ENCODE results near the gene CDC42BPB.
"Not testable (repeated sequence)": the region's sequence is repeated elsewhere in the genome, so short reads cannot be mapped to it uniquely, and the experiment has no call there.

Gene CDC42BPB

DNA sequence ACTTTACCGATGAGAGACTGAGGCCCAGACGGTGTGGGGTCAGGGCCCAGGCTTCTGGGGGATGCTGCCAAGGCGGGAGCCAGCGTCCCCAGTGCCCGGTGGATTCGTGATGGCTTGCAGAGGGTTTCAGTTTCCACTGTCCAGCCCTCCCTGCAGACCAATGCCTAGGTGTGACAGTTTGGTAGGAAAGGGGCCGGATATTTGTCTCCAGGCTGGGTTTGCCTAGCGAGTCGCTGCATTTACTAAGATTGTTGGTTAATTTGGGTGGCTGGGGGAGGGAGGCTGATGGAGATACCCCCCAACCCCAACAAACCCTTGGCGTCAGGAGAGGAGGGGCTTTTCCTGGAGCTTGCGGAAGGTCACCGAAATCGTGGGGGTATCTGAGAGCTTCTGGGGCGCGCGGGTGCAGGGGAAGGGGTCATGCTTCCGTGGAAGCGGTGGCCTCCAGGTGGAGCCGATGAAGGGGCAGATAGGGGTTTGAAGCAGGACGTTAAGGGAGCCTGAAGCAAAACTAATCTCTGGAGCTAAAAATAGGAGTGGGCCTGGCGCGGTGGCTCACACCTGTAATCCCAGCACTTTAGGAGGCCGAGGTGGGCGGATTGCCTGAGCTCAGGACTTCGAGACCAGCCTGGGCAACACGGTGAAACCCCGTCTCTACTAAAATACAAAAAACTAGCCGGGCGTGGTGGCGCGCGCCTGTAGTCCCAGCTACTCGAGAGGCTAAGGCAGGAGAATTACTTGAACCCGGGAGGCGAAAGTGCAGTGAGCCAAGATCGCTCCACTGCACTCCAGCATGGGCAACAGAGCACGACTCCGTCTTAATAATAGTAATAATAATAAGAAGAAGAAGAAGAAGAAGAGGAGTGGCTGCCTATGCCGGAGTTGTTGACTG, 1.1 kb upstream of the CDC42BPB start:
- H3K4me3 ChIP-seq (ENCODE audit: low read length in 2 of 2): peak overlapping the region; percentile 79 to 83

DNA sequence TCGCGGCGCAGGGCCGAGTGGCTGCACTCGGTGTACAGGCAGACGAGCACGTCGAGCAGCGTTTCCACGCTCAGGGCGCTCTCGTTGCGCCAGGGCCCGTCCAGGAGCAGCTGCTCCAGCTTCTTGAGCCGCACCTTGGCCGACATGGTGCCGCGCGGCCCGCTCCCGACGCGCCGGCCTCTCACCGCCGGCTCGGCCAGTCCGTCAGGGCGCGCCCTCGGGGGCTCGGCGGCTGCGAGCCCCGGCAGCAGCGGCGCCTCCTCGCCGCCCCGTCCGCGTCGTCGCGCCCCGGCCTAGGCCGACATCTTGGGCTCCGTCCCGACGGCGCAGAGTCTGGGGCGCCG, 349 bp downstream of the CDC42BPB start:
- H3K4me3 ChIP-seq (ENCODE audit: low read length in 2 of 2): peak overlapping the region; percentile 76 to 87
- no peaks in the 10 kb centered on the region for H3K27me3 ChIP-seq (ENCODE audit: control insufficient read depth in 1 of 2, insufficient read depth in 2 of 2, low read length in 2 of 2)
- H3K27ac ChIP-seq (ENCODE audit: low read length): peak overlapping the region; percentile 55
- H3K9ac ChIP-seq (ENCODE audit: low read length in 2 of 2): peak overlapping the region; percentile 66 to 78
- no peaks in the 10 kb centered on the region for H3K9me3 ChIP-seq (ENCODE audit: control insufficient read depth in 2 of 2, low read length in 2 of 2)
- H3K4me1 ChIP-seq (ENCODE audit: control insufficient read depth, insufficient read depth, low read length): peaks cover 29% of the 10 kb centered on the region
- H3K36me3 ChIP-seq (ENCODE audit: control insufficient read depth in 2 of 2, insufficient read depth in 2 of 2, low read length in 2 of 2): no peaks in the 10 kb centered on the region

More for the DNA sequence above, 1.1 kb upstream of the CDC42BPB start:
- Histone ChIP-seq H3K27me3 (ENCODE audit: control insufficient read depth in 1 of 2, insufficient read depth in 2 of 2, low read length in 2 of 2) (no peaks in the 10 kb centered on the region), H3K27ac (ENCODE audit: low read length) (no peak overlapping the region), H3K36me3 (ENCODE audit: control insufficient read depth in 2 of 2, insufficient read depth in 2 of 2, low read length in 2 of 2) (no peaks in the 10 kb centered on the region), H3K9me3 (ENCODE audit: control insufficient read depth in 2 of 2, low read length in 2 of 2) (no peaks in the 10 kb centered on the region), H3K9ac (ENCODE audit: low read length in 2 of 2) (peak overlapping the region; percentile 65 to 71), H3K4me1 (ENCODE audit: control insufficient read depth, insufficient read depth, low read length) (peaks cover 29% of the 10 kb centered on the region)

DNA sequence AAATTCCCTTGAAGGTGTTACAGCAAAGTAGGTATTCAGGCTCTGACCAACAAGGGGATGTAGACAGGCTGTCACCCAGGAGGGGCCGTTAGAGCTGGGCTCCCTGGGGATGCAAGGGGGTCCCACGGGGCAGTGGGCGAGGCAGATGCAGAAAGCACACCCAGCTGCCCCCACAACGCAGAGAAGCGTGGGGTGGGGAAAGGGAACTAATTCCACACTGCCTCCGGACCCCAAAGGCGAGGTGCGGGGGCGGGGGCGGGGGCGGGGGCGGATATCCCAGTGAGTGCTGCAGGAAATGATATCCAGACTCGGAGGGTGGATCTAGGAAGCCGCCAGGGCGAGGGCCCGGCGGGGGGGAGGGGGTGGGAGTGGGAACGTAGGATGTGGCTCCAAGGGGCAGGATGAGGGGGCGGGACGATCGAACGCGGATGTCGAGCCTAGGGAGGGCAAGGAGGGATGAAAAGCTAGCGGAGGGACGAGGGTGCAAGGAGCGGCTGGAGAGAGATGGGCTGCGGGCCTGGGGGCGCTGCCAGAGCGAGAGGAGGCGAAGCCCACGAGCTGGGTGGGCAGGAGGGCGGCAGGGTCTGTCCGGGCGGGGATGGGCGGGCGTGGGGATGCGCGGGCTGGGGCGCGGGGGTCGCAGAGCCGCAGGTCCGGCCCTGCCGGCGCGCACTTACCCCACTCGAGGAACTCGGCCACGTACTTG, 874 bp downstream of the CDC42BPB start:
- no peaks in the 10 kb centered on the region for H3K9me3 ChIP-seq (ENCODE audit: control insufficient read depth in 2 of 2, low read length in 2 of 2)
- peak overlapping the region; percentile 55 for H3K27ac ChIP-seq (ENCODE audit: low read length)
- H3K4me3 ChIP-seq (ENCODE audit: low read length in 2 of 2): peak overlapping the region; percentile 76 to 87
- no peaks in the 10 kb centered on the region for H3K36me3 ChIP-seq (ENCODE audit: control insufficient read depth in 2 of 2, insufficient read depth in 2 of 2, low read length in 2 of 2)
- peak overlapping the region; percentile 66 to 78 for H3K9ac ChIP-seq (ENCODE audit: low read length in 2 of 2)
- H3K27me3 ChIP-seq (ENCODE audit: control insufficient read depth in 1 of 2, insufficient read depth in 2 of 2, low read length in 2 of 2): no peaks in the 10 kb centered on the region
- peaks cover 29% of the 10 kb centered on the region for H3K4me1 ChIP-seq (ENCODE audit: control insufficient read depth, insufficient read depth, low read length)

DNA sequence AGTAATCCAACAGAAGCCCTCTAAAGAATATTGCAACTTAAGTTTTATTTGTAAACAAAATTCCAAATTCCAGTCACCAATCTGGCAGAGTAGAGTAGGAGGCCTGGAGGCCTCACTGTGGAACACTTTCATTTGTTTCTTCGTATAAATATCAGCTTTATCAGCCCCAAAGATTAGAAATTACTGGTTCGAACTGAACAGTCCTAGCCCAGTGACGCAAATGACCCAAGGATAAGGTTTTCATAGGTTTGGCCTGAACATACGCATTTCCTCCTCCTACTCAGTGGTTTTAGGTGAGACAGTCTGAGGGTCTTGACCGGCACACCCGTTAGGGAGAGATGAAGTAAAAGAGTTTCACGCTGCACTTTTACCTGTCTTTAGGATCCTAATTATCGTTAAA, 1.7 kb downstream of the CDC42BPB start:
- peak overlapping the region; percentile 30 to 54 for H3K9ac ChIP-seq (ENCODE audit: low read length in 2 of 2)
- peak overlapping the region; percentile 0 for H3K27ac ChIP-seq (ENCODE audit: low read length)
- H3K27me3 ChIP-seq (ENCODE audit: control insufficient read depth in 1 of 2, insufficient read depth in 2 of 2, low read length in 2 of 2): no peaks in the 10 kb centered on the region
- H3K36me3 ChIP-seq (ENCODE audit: control insufficient read depth in 2 of 2, insufficient read depth in 2 of 2, low read length in 2 of 2): no peaks in the 10 kb centered on the region
- H3K9me3 ChIP-seq (ENCODE audit: control insufficient read depth in 2 of 2, low read length in 2 of 2): no peaks in the 10 kb centered on the region
- peak overlapping the region; percentile 71 to 87 for H3K4me3 ChIP-seq (ENCODE audit: low read length in 2 of 2)
- peaks cover 29% of the 10 kb centered on the region for H3K4me1 ChIP-seq (ENCODE audit: control insufficient read depth, insufficient read depth, low read length)

DNA sequence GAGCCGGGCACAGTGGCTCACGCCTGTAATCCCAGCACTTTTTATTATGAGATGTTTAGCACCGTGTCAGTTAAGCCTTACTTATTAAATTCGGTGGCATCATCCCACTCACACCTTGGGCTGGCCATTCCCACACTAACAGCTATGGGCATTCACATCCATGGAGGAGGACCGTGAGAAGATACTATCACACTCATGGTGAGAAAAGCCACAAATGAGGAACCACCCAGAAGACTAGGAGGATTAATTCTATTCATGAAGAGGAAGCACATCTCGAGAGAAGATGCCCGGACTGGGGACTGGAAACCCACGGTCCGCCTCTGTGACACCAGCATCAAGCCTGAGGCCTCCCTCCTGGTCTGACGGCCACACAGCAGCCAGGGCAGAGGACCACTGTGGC, 4.9 kb downstream of the CDC42BPB start:
- peaks cover 15% of the 10 kb centered on the region for H3K4me1 ChIP-seq (ENCODE audit: control insufficient read depth, insufficient read depth, low read length)

DNA sequence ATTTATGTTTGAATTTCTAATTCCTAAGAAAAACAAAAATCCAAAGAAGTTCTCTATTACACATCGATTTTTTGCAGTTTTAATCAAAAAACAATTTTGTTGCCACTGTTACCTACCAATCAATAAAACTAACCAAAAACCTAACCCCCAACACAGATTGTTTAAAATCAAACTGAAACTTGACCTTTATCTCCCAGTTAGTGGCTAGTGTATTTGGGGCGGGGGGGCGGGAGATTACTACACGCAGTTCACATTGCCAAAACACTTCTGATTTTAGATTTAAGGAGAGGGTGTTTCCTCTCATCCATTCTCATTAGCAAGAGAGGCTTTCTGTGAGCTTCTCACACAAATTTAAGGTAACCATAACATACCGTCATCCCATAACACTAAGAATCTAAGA, 6.4 kb downstream of the CDC42BPB start:
- no peaks in the 10 kb centered on the region for H3K9me3 ChIP-seq (ENCODE audit: control insufficient read depth in 2 of 2, low read length in 2 of 2)
- peaks cover 15% of the 10 kb centered on the region for H3K4me1 ChIP-seq (ENCODE audit: control insufficient read depth, insufficient read depth, low read length)
- no peak overlapping the region for H3K4me3 ChIP-seq (ENCODE audit: low read length in 2 of 2)
- H3K9ac ChIP-seq (ENCODE audit: low read length in 2 of 2): no peak overlapping the region
- no peaks in the 10 kb centered on the region for H3K27me3 ChIP-seq (ENCODE audit: control insufficient read depth in 1 of 2, insufficient read depth in 2 of 2, low read length in 2 of 2)
- H3K36me3 ChIP-seq (ENCODE audit: control insufficient read depth in 2 of 2, insufficient read depth in 2 of 2, low read length in 2 of 2): no peaks in the 10 kb centered on the region
- no peak overlapping the region for H3K27ac ChIP-seq (ENCODE audit: low read length)

More for the DNA sequence above, 4.9 kb downstream of the CDC42BPB start:
- no peaks in the 10 kb centered on the region for H3K9me3 ChIP-seq (ENCODE audit: control insufficient read depth in 2 of 2, low read length in 2 of 2)
- no peak overlapping the region for H3K27ac ChIP-seq (ENCODE audit: low read length)
- H3K4me3 ChIP-seq (ENCODE audit: low read length in 2 of 2): no peak overlapping the region
- no peaks in the 10 kb centered on the region for H3K27me3 ChIP-seq (ENCODE audit: control insufficient read depth in 1 of 2, insufficient read depth in 2 of 2, low read length in 2 of 2)
- H3K9ac ChIP-seq (ENCODE audit: low read length in 2 of 2): no peak overlapping the region
- no peaks in the 10 kb centered on the region for H3K36me3 ChIP-seq (ENCODE audit: control insufficient read depth in 2 of 2, insufficient read depth in 2 of 2, low read length in 2 of 2)

DNA sequence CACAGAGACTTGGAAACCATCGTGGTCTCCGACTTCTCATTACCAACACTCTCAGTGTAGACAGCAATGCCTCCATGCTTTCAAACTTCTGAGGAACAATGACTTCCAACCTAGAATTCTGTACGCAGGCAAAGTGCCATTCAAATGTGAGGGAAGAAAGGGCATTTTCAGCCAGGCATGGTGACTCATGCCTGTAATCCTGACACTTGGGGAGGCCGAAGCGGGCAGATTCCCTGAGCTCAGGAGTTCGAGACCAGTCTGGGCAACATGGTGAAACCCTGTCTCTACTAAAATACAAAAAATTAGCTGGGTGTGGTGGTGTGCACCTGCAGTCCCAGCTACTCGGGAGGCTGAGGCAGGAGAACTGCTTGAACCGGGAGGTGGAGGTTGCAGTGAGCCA, 9.9 kb downstream of the CDC42BPB start:
- H3K4me3 ChIP-seq (ENCODE audit: low read length in 2 of 2); H3K9me3 ChIP-seq (ENCODE audit: control insufficient read depth in 2 of 2, low read length in 2 of 2); H3K27me3 ChIP-seq (ENCODE audit: control insufficient read depth in 1 of 2, insufficient read depth in 2 of 2, low read length in 2 of 2); H3K9ac ChIP-seq (ENCODE audit: low read length in 2 of 2); H3K36me3 ChIP-seq (ENCODE audit: control insufficient read depth in 2 of 2, insufficient read depth in 2 of 2, low read length in 2 of 2); H3K27ac ChIP-seq (ENCODE audit: low read length): not testable (repeated sequence)
- H3K4me1 ChIP-seq (ENCODE audit: control insufficient read depth, insufficient read depth, low read length): peaks cover 13% of the 10 kb centered on the region

DNA sequence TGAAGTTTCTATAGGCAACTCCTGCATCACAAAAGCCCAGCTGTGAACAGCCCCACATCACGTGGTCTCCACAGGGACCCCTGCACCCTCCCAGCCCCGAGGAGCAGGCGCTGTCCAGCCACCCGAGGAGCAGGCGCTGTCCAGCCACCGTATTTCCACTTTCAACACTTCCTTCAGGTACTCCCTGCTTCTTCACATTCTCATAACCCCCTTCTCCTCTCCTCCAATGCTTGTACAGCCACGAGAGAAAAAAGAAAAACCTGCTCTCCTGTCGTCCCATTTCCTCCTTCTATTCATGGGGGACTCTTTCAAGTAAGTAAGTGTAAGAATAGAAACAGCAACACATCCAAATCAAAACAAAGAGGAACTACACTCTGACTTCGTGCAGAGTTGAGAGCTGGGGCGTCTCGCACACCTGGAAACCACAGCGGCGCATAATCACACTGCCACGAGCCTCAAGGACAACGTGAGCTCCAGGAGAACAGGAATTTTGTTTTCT, 11.9 kb downstream of the CDC42BPB start:
- peak overlapping the region in 1 of 2 donors; percentile 29 for H3K4me3 ChIP-seq (ENCODE audit: low read length in 2 of 2)
- H3K27ac ChIP-seq (ENCODE audit: low read length): no peak overlapping the region
- peak overlapping the region in 1 of 2 donors; percentile 47 for H3K9ac ChIP-seq (ENCODE audit: low read length in 2 of 2)
- no peaks in the 10 kb centered on the region for H3K27me3 ChIP-seq (ENCODE audit: control insufficient read depth in 1 of 2, insufficient read depth in 2 of 2, low read length in 2 of 2)
- H3K36me3 ChIP-seq (ENCODE audit: control insufficient read depth in 2 of 2, insufficient read depth in 2 of 2, low read length in 2 of 2): peaks cover 2 to 6% of the 10 kb centered on the region in 2 donors
- H3K4me1 ChIP-seq (ENCODE audit: control insufficient read depth, insufficient read depth, low read length): peaks cover 13% of the 10 kb centered on the region
- no peaks in the 10 kb centered on the region for H3K9me3 ChIP-seq (ENCODE audit: control insufficient read depth in 2 of 2, low read length in 2 of 2)

DNA sequence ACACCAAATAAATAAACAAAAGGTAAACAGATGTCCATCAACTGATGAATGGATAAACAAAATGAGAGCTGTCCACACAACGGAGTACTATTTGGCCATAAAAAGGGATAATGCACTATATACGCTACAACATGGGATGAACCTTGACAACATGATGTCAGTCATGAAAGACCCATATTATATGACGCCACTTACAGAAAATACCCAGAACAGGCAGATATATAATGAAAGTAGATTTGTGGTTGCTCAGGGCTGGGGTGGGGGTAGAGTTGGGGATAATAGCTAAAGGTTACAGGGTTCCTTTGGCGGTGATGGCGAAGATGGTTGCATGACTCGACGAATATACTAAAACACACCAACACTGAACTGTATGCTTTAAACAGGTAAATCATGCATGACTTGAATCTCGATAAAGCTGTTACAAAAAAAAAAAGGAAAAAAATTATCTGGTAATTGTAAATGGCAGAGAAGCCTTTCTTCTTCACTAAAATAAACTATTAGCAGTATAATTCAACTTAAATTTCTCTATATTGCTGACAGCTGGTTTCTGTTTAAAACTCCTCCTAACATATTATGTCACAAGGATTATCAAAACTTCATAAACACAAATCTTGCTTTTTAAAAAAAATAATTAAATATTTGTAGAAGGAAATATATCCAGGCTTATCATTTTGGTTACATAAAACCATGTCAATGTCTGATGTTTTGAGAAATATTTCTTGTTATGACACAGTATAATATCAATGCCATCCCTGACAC, 13.9 kb downstream of the CDC42BPB start:
- Histone ChIP-seq H3K4me3 (ENCODE audit: low read length in 2 of 2) (no peak overlapping the region), H3K36me3 (ENCODE audit: control insufficient read depth in 2 of 2, insufficient read depth in 2 of 2, low read length in 2 of 2) (peaks cover 2 to 6% of the 10 kb centered on the region in 2 donors), H3K9me3 (ENCODE audit: control insufficient read depth in 2 of 2, low read length in 2 of 2) (no peaks in the 10 kb centered on the region), H3K9ac (ENCODE audit: low read length in 2 of 2) (no peak overlapping the region), H3K27ac (ENCODE audit: low read length) (no peak overlapping the region), H3K4me1 (ENCODE audit: control insufficient read depth, insufficient read depth, low read length) (peaks cover 11% of the 10 kb centered on the region), H3K27me3 (ENCODE audit: control insufficient read depth in 1 of 2, insufficient read depth in 2 of 2, low read length in 2 of 2) (no peaks in the 10 kb centered on the region)

DNA sequence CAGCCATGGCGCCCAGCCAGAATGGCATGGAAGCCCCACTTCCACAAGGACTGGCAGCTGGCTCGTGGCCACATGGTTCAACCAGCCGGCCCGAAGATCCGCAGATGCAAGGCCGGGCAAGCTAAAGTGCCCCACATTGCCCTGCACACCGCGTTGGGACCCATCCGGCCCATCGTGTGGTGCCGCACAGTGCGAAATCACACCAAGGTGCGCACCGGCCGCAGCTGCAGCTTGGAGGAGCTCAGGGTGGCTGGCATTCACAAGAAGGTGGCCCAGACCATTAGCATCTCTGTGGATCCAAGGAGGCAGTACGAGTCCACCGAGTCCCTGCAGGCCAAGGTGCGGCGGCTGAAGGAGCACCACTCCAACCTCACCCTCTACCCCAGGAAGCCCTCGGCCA, 15.9 kb downstream of the CDC42BPB start:
- no peak overlapping the region for H3K4me3 ChIP-seq (ENCODE audit: low read length in 2 of 2)
- H3K36me3 ChIP-seq (ENCODE audit: control insufficient read depth in 2 of 2, insufficient read depth in 2 of 2, low read length in 2 of 2): peaks cover 2 to 6% of the 10 kb centered on the region in 2 donors
- no peak overlapping the region for H3K9ac ChIP-seq (ENCODE audit: low read length in 2 of 2)
- H3K27ac ChIP-seq (ENCODE audit: low read length): no peak overlapping the region
- peaks cover 11% of the 10 kb centered on the region for H3K4me1 ChIP-seq (ENCODE audit: control insufficient read depth, insufficient read depth, low read length)
- no peaks in the 10 kb centered on the region for H3K27me3 ChIP-seq (ENCODE audit: control insufficient read depth in 1 of 2, insufficient read depth in 2 of 2, low read length in 2 of 2)
- no peaks in the 10 kb centered on the region for H3K9me3 ChIP-seq (ENCODE audit: control insufficient read depth in 2 of 2, low read length in 2 of 2)
